Mononuclear cell (primary cell): Measurements from ENCODE around the gene ITGB1. TPM values are rescaled to one million over a fixed set of nuclear protein-coding genes. Genes with fewer than 3 reads are reported as not detected.
A peak's percentile ranks its signal among the peaks of the same experiment; 100 is the strongest.

Source experiments
- H3K27me3 ChIP-seq: 2 replicates; pipeline ENCODE4 v1.6.0; 2011; ENCODE audit warnings: low read length, control low read depth; ENCODE audit not compliant: insufficient read depth
- H3K4me1 ChIP-seq: 2 replicates; pipeline ENCODE4 v1.5.1; 2011; ENCODE audit warnings: mild to moderate bottlenecking, low read length, control low read depth; ENCODE audit not compliant: insufficient read depth
- H3K4me3 ChIP-seq: 2 replicates; pipeline ENCODE4 v1.5.1; 2011; ENCODE audit warnings: mild to moderate bottlenecking, low read length, moderate library complexity
- H3K9me3 ChIP-seq: 2 replicates; pipeline ENCODE4 v1.5.1; 2011; ENCODE audit warnings: low read depth, mild to moderate bottlenecking, control low read depth, low read length
- total RNA-seq: library from RNA; depleted of rRNA; stranded (reverse); fragments of >200 nt; gene quantifications from one replicate; pipeline ENCODE4 v1.2.3, GENCODE V29; 2012

Gene ITGB1
- total RNA-seq, 1 donor, result 214 TPM

GRCh38 chr10:32964270-32964669 is 6.2 kb upstream of the ITGB1 start:
- Histone ChIP-seq H3K4me3 (no peak overlapping the region), H3K27me3 (no peaks in the 10 kb centered on the region), H3K4me1 (peaks cover 20% of the 10 kb centered on the region), H3K9me3 (no peaks in the 10 kb centered on the region)

GRCh38 chr10:32963096-32963495 is 5.1 kb upstream of the ITGB1 start:
- Histone ChIP-seq H3K4me1 (peaks cover 28% of the 10 kb centered on the region), H3K9me3 (no peaks in the 10 kb centered on the region), H3K27me3 (no peaks in the 10 kb centered on the region), H3K4me3 (no peak overlapping the region)

- Histone ChIP-seq H3K27me3 (no peaks in the 10 kb centered on the region), H3K9me3 (no peaks in the 10 kb centered on the region), H3K4me1 (peaks cover 28% of the 10 kb centered on the region), H3K4me3 (no peak overlapping the region)
Observed at GRCh38 chr10:32962521-32962920, 4.5 kb upstream of the ITGB1 start.

DNA sequence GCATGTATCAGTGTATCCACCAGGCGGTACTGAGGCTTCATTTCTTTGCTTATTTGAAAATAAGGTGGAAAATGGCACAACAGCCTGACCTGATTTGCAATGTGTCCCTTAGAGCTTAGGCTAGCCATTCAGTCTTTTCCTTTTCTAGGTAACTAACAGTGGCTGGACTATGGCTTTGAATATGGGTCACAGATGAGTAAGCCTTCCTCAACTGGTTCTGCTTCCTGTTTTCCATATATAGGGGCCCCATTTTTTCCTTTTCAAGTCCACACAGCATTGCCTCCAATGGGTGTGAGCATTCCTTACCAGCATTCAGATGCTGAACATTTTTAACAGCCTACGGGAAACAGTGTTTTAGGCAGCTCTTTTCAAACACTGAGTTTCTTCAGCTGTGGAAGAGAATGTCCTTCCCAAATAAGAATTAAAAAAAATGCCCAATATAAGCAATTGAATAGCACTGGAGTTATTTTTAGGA is 3.9 kb upstream of the ITGB1 start:
- no peaks in the 10 kb centered on the region for H3K27me3 ChIP-seq
- no peaks in the 10 kb centered on the region for H3K9me3 ChIP-seq
- peaks cover 32% of the 10 kb centered on the region for H3K4me1 ChIP-seq
- no peak overlapping the region for H3K4me3 ChIP-seq

DNA sequence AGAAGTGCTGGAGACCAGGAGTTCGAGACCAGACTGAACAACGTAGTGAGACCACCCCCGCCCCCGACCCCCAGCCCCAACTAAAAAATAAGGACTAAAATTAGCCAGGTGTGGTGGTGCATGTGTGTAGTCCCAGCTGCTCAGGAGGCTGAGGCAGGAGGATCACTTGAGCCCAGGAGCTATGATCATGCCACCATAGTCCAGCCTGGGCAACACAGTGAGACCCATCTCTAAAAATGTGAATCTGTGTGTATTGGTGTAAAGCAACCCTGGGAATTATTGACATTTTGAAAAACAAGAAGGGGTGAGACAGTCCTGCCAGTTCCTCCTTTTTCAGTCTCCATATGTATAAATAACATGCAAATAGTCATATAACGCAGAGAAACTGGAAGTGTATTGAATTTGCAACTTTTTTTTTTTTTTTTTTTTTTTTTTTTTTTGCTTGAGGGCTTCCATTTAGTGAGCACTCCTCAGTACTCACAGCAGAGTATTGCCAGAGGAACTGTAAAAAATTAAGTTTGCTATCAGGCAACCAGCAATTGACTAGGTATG is 3.4 kb upstream of the ITGB1 start:
- Histone ChIP-seq H3K9me3 (no peaks in the 10 kb centered on the region), H3K4me3 (no peak overlapping the region), H3K4me1 (peaks cover 37% of the 10 kb centered on the region), H3K27me3 (no peaks in the 10 kb centered on the region)

DNA sequence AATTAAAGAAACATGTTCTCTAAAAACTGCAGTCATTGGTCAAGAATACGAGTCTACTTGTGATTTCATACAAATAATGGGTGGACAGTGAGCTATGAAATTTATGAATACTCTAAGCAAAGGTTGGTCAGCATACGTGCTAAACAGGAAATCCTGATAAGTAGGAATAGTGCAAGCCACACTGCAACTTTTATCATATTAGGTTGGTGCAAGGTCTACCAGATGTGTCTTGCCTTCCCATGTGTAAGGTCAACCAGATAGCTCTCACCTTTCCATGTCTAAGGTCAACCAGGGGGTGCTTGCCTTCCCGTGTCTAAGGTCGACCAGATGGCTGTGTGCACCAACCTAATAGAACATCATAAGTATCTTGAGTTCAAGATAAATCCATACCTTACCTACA is 2.0 kb upstream of the ITGB1 start:
- peaks cover 46% of the 10 kb centered on the region for H3K4me1 ChIP-seq
- H3K27me3 ChIP-seq, result no peaks in the 10 kb centered on the region
- H3K4me3 ChIP-seq, result no peak overlapping the region
- H3K9me3 ChIP-seq, result no peaks in the 10 kb centered on the region

DNA sequence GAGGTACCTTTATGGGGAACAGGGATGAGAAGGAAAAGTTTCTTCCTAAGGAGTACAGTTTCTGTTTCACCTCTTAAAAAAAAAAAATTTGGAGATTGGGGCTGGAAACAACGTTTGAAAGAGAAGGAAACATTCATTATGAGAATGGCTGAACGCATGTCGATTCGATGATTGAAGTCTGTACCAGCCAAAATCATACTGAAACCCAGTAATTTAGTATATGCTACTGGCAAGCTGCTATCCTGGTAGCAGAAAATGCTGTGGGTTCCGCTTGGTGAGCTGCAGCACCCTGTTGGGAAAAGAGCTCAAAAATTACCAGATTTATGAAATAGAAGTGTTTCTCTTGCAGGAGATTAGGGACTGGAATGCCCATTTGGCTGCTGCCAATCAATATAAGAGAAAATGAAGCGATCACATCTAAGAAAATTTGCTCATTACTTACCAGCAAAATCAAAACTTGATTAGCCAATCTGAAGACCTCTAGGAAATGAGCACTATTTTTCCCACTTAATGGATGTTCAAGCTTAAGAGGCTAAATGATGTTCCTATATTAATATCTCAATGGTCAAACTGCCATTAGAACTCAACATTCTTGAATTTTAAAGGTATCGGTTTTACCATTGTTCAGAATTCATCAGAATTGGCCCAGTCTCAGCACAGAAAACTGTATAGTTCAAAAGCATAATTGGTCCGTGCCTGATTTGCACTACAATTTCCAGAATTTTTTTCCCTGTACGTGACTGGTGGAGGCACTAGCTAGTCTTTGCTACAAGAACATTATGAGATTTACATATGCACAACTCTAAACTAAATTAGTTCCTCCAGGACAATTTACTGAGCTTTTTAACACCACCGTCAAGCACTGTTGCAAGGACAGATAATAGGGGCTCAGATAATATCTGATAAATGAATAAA is 1.2 kb upstream of the ITGB1 start:
- Histone ChIP-seq H3K4me3 (peak overlapping the region; percentile 86), H3K4me1 (peaks cover 50% of the 10 kb centered on the region), H3K9me3 (no peaks in the 10 kb centered on the region), H3K27me3 (no peaks in the 10 kb centered on the region)

DNA sequence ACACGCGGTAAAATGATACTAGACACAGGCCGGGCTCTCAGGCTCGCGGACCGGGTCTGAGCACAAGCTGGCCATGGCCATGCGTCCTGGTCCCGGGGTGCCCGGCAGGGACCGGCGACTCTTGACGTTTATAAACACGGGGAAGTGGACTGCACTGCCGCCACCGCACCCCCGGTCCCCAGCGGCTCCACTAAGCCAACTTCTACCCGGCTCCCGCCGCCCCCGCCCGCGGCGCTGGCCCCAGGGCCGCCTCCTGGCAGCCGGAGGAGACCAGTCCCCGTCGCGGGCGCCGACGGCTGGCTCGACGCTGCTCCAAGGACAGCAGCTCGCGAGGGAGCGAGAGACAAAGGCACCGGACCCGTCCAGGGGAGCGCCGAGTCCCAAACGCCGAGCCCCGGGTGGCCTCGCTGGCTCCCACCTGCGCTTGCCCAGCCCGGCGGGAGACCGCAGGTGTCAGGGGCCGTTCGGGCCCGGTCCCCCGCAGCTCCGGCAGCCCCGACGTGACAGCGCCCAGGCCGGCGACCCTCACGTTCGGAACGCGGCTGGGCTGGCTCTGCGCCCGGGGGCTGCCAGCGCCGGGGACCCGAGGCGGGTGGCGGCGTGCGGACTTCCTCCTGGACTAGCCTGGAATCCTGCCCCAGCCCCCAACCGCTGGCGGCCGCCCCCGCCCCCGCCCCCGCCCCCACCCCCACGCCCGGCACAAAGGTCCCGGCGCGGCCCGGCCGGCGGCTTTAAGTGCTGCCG is 517 bp downstream of the ITGB1 start:
- H3K9me3 ChIP-seq, result no peaks in the 10 kb centered on the region
- peak overlapping the region; percentile 86 for H3K4me3 ChIP-seq
- H3K4me1 ChIP-seq, result peaks cover 60% of the 10 kb centered on the region
- H3K27me3 ChIP-seq, result no peaks in the 10 kb centered on the region

DNA sequence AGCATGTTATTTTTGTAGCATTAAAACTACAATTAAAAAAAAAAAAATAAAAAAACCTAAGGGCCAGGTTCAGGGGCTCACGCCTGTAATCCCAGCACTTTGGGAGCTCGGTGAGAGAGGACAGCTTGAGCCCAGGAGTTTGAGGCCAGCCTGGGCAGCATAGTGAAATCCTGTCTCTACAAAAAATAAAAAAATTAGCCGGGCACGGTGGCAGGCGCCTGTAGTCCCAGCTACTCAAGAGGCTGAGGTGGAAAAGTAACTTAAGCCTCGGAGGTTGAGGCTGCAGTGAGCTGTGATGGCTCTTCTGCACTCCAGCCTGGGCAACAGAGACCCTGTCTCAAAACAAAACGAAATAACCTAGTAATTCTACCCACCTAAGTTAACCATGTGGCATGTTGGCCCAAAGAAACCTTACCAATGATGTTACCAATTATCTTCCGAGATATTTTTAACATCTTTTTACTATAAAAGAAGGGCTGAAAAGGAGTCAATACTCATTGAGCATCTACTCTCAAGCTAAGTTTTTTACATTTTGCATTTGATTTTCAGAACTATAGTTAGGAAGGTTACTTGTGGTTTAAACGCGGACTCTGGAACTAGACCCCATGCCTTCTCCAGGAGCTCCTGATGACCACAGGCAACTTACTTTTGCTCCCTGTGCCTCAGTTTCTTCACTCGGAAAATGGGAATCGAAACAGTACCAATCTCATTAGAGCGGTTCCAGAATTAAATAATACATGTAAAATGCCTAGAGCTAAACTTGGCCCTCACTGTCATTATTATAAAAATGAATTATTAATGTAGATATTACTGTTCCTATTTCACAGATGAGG is 1.4 kb downstream of the ITGB1 start:
- H3K27me3 ChIP-seq, result no peaks in the 10 kb centered on the region
- H3K9me3 ChIP-seq, result no peaks in the 10 kb centered on the region
- H3K4me1 ChIP-seq, result peaks cover 53% of the 10 kb centered on the region
- peak overlapping the region; percentile 86 for H3K4me3 ChIP-seq

DNA sequence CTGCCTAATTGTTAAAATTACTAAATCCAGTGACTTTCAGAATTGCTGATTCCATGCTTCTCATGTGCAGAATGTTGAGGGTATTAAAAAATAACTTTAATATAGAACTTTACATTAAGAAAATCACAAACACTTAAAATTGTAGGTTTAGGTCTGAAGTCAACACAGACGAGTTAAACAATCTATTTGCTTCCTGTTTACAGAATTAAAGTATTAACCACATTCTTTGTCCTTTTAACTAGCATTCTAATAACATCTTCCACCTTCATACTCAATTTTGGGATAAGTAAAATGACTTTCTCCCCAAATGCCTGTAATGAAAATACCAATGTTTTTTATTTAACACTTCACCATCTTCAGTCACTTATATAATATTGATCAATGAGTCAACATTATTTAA is 2.2 kb downstream of the ITGB1 start:
- Histone ChIP-seq H3K4me3 (peak overlapping the region; percentile 86), H3K27me3 (no peaks in the 10 kb centered on the region), H3K9me3 (no peaks in the 10 kb centered on the region), H3K4me1 (peaks cover 51% of the 10 kb centered on the region)

- Histone ChIP-seq H3K4me3 (peak overlapping the region; percentile 86), H3K9me3 (no peaks in the 10 kb centered on the region), H3K4me1 (peaks cover 55% of the 10 kb centered on the region), H3K27me3 (no peaks in the 10 kb centered on the region)
Observed at GRCh38 chr10:32955299-32955772, 2.7 kb downstream of the ITGB1 start.

DNA sequence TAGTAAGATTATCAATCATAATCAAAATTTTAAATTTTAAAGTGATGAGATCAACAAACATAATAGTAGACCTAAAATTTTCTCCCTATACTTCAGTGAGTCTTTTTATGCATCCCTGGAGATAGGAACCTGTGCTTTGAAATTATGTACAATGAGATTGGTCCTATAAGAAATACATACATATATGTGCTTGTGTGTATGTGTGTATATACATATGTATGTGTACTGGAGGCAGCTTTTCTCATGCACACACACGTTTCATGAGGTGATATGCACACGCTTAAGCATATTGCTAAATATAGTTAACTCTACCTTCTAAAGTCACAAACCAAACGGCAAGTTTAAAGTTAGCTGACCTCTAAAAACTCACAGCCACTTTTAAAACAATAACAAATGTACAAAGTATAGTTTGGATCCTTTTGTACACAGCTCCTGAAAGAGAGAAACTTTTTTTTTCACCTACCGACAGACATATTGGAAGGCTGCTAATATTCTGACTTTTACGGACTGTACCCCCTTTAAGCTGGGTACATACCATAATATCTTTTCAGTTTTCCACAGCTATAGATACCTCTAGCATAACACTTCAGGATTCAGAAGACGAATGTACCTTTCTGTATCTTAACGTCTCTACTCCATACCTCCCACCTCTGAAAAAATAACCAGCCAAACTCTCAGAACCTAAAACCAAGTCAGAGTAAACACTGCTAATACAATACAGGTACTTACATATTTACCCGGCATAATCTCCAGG is 3.3 kb downstream of the ITGB1 start:
- H3K9me3 ChIP-seq, result no peaks in the 10 kb centered on the region
- H3K4me3 ChIP-seq, result peak overlapping the region; percentile 86
- H3K27me3 ChIP-seq, result no peaks in the 10 kb centered on the region
- peaks cover 57% of the 10 kb centered on the region for H3K4me1 ChIP-seq

DNA sequence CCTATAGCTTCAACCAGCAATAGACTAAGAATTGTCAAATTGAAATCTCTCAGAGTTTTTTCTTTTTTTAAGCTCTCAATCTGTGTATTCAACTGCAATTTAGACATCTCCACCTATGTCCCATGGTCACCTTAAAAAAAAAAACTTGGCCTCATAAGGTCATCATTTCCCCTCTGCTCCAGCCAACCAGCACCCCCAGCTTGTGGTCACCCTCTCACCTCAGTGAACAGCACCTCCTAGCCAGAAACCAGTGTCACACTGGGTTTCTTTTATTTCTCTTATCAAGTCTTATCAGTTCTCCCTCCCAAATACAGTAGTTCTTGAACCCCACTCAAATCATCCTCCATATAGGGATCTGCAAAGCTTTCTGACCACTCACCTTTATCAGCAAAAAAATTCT is 4.0 kb downstream of the ITGB1 start:
- H3K27me3 ChIP-seq, result no peaks in the 10 kb centered on the region
- no peak overlapping the region for H3K4me3 ChIP-seq
- H3K4me1 ChIP-seq, result peaks cover 51% of the 10 kb centered on the region
- no peaks in the 10 kb centered on the region for H3K9me3 ChIP-seq
